Subcutaneous abdominal adipose tissue (tissue), 5 donors: ENCODE results near the gene SRP68.
"Not testable (repeated sequence)": the region's sequence is repeated elsewhere in the genome, so short reads cannot be mapped to it uniquely, and the experiment has no call there.

Experiments
- H3K27ac ChIP-seq: one replicate; pipeline ENCODE4 v1.7.0; 2013; ENCODE audit warnings: low read depth, mild to moderate bottlenecking, inconsistent platforms, low read length, moderate library complexity
- H3K27me3 ChIP-seq, 5 donors: one replicate each; pipeline ENCODE4 v1.7.0; 2013; ENCODE audit warnings: low read length in 5 of 5, inconsistent platforms in 1 of 5; ENCODE audit not compliant: control insufficient read depth in 5 of 5, insufficient read depth in 4 of 5
- H3K36me3 ChIP-seq, 5 donors: one replicate each; pipeline ENCODE4 v1.7.0; 2013; ENCODE audit warnings: low read length in 5 of 5; ENCODE audit not compliant: control insufficient read depth in 5 of 5, insufficient read depth in 5 of 5
- H3K4me1 ChIP-seq, 5 donors: one replicate each; pipeline ENCODE4 v1.7.0; 2013; ENCODE audit warnings: low read length in 5 of 5, mild to moderate bottlenecking in 3 of 5, moderate library complexity in 1 of 5; ENCODE audit not compliant: control insufficient read depth in 5 of 5, insufficient read depth in 5 of 5
- H3K4me3 ChIP-seq, 5 donors: one replicate each; pipeline ENCODE4 v1.7.0; 2013; ENCODE audit warnings: low read length in 5 of 5, low read depth in 1 of 5
- H3K9ac ChIP-seq, 5 donors: one replicate each; pipeline ENCODE4 v1.7.0; 2013; ENCODE audit warnings: low read length in 5 of 5, mild to moderate bottlenecking in 4 of 5, moderate library complexity in 3 of 5
- H3K9me3 ChIP-seq, 5 donors: one replicate each; pipeline ENCODE4 v1.7.0; 2013; ENCODE audit warnings: low read length in 5 of 5; ENCODE audit not compliant: control insufficient read depth in 5 of 5
- donor health status: healthy.
- donor health status: healthy.
- donor health status: healthy.
- donor health status: healthy.
- donor health status: healthy.

The SRP68 gene

DNA sequence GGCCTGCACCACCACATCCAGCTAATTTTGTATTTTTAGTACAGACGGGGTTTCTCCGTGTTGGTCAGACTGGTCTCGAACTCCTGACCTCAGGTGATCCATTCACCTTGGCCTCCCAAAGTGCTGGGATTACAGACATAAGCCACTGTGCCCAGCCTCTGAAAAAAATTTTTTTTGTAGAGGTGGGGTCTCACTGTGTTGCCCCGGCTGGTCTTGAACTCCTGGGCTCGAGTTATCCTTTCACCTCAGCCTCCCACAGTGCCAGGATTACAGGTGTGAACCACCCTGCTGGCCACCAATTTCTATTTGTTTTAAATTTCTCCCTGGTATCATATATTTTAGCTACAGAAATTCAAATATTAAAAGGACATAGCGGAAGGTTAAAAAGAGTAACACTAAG lies 14.1 kb downstream of the SRP68 start:
- peaks cover 36 to 90% (median 74%) of the 10 kb centered on the region in 5 donors for H3K36me3 ChIP-seq
- H3K9me3 ChIP-seq, H3K27me3 ChIP-seq, H3K9ac ChIP-seq, H3K4me1 ChIP-seq, H3K27ac ChIP-seq, H3K4me3 ChIP-seq: not testable (repeated sequence)

DNA sequence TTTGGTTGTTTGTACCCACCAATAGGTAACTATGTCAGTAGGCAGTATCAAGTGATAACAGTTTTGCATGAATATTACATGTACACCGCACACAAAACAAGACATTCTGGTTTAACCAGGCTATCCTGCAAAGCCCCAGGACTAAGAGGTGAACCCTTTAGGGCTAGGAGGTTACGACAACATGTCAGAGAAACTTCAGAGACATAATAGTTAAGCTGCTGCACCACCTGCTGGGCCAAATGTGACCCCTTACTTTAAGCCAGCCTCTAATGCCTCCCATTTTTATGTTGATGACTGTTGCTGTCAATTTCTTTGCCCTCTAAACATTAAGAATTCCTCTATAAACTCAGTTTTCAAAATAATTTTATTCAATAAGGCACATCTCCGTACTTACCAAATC lies 15.4 kb downstream of the SRP68 start:
- H3K4me3 ChIP-seq: no peak overlapping the region
- H3K9ac ChIP-seq: no peak overlapping the region
- no peaks in the 10 kb centered on the region for H3K9me3 ChIP-seq
- no peaks in the 10 kb centered on the region for H3K27me3 ChIP-seq
- H3K4me1 ChIP-seq: no peaks in the 10 kb centered on the region
- H3K27ac ChIP-seq: no peak overlapping the region
- peaks cover 36 to 92% (median 74%) of the 10 kb centered on the region in 5 donors for H3K36me3 ChIP-seq

DNA sequence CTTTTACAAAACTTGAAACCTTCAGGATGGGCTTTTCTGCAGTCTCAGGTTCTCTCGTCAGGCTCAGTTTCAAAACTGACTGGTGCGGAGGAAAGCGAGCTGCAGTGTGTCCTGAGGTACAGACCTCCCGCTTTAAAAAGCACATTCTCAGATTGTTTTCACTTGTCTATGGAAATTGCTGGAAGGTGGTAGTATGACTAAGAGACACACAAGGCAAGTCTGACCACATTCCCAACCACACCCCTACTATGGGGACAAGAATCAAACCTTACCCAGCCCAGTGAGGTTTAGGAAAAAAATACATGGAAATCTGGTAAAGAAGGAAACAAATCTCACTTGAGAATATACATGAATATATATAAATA lies 18.2 kb downstream of the SRP68 start:
- Histone ChIP-seq H3K9me3 (no peaks in the 10 kb centered on the region), H3K4me1 (no peaks in the 10 kb centered on the region), H3K36me3 (peaks cover 30 to 92% (median 77%) of the 10 kb centered on the region in 5 donors), H3K27ac (peak overlapping the region; percentile 35), H3K4me3 (no peak overlapping the region), H3K27me3 (no peaks in the 10 kb centered on the region), H3K9ac (no peak overlapping the region)

DNA sequence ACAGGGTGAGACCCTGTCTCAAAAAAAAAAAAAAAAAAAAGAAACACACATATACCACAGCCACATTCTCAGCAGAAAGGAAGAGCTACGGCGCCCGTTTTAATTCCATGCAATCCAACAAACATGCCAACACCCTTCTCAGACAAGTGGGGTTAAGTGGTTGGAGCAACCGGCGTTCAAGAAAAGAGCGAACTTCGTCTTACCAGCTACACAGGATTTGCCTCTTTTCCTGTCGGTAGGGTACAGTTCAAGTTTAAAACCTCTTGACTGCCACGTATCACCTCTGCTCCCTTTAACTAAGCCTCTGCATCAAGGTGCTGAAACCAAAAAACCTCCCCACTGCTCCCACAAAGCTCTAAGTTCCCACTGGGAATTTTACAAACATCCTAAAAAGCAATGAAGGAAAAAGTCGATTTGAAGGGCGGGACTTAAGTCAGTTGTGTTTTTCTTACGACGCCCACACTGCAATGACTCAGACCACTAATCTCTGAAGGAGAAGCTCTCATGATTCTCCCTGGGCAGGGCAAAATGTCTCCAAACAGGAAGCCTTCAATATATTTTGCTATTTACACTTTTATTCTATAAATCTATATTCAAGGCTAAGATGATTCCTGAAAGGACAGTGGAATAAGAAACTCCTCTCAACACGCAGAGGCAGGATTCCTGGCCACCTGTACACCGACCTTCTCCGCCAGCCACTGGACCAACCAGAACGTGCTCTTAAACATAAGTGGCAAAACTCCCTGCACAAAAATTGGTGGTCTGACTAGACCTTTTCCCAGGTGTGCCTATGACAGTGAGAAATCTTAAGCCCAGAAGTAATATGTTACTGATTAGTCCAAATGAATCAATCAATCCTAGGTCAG lies 18.8 kb downstream of the SRP68 start:
- Histone ChIP-seq H3K9me3 (no peaks in the 10 kb centered on the region), H3K27me3 (no peaks in the 10 kb centered on the region), H3K27ac (peak overlapping the region; percentile 35), H3K4me3 (no peak overlapping the region), H3K9ac (no peak overlapping the region), H3K36me3 (peaks cover 34 to 92% (median 77%) of the 10 kb centered on the region in 5 donors), H3K4me1 (no peaks in the 10 kb centered on the region)

- Histone ChIP-seq H3K4me3 (no peak overlapping the region), H3K9ac (no peak overlapping the region), H3K36me3 (peaks cover 26 to 90% (median 74%) of the 10 kb centered on the region in 5 donors), H3K27ac (no peak overlapping the region), H3K9me3 (no peaks in the 10 kb centered on the region), H3K4me1 (no peaks in the 10 kb centered on the region), H3K27me3 (no peaks in the 10 kb centered on the region)
Observed at GRCh38 chr17:76051561-76051960, 20.8 kb downstream of the SRP68 start.

GRCh38 chr17:76050538-76051467 lies 21.5 kb downstream of the SRP68 start:
- H3K27ac ChIP-seq: no peak overlapping the region
- H3K4me1 ChIP-seq: no peaks in the 10 kb centered on the region

GRCh38 chr17:76049836-76050537 lies 22.3 kb downstream of the SRP68 start:
- no peak overlapping the region for H3K9ac ChIP-seq

More at GRCh38 chr17:76050538-76051467, 21.5 kb downstream of the SRP68 start:
- Histone ChIP-seq H3K9me3 (no peaks in the 10 kb centered on the region), H3K36me3 (peaks cover 19 to 90% (median 73%) of the 10 kb centered on the region in 5 donors), H3K27me3 (no peaks in the 10 kb centered on the region), H3K9ac (no peak overlapping the region), H3K4me3 (no peak overlapping the region)

DNA sequence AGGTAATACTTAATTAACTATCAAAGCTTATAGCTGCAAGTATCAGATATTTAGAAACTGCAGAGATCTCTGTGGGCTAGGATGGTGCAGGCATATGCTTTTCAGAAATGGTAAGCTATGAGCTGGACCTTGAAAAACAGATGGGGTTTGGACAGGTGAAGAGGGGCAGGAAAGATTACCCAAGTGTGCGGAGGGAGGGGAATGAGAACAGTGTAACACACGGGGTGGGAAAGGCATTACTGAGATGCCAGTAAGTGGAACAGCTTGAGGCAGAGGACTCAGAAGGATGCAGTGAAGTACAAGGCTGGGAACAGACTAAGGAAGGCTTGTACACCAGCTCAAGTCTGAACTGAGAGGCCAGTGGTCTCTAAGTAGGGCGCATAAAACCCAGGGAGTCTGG lies 23.1 kb downstream of the SRP68 start:
- Histone ChIP-seq H3K36me3 (peaks cover 19 to 93% (median 85%) of the 10 kb centered on the region in 5 donors), H3K27ac (no peak overlapping the region)

More at GRCh38 chr17:76049836-76050537, 22.3 kb downstream of the SRP68 start:
- Histone ChIP-seq H3K36me3 (peaks cover 19 to 92% (median 77%) of the 10 kb centered on the region in 5 donors), H3K9me3 (no peaks in the 10 kb centered on the region), H3K27ac (no peak overlapping the region), H3K4me1 (no peaks in the 10 kb centered on the region), H3K4me3 (no peak overlapping the region), H3K27me3 (no peaks in the 10 kb centered on the region)

DNA sequence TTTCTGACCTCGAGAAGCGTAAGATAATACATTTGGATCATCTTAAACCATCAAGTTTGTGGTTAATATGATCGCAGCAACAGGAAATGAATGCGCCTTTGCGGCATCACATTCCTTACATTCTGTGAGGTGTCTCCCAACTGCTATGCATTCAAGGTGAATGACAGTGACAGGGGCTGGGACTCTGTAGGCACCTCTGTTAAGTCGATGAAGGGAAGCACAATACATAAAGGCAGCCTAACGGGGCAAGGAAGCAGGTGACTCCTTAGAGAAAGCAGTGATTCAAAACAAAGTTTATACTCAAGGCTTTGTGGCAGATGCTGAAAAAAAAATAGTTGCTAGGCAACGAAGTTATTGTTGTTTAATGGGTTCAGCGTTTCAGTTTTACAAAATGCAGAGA lies 23.6 kb downstream of the SRP68 start:
- H3K9ac ChIP-seq: no peak overlapping the region
- no peaks in the 10 kb centered on the region for H3K9me3 ChIP-seq
- no peak overlapping the region for H3K4me3 ChIP-seq
- H3K27ac ChIP-seq: no peak overlapping the region
- no peaks in the 10 kb centered on the region for H3K27me3 ChIP-seq
- H3K36me3 ChIP-seq: peaks cover 16 to 93% (median 85%) of the 10 kb centered on the region in 5 donors
- H3K4me1 ChIP-seq: no peaks in the 10 kb centered on the region

More for the DNA sequence above, 23.1 kb downstream of the SRP68 start:
- no peaks in the 10 kb centered on the region for H3K27me3 ChIP-seq
- no peaks in the 10 kb centered on the region for H3K9me3 ChIP-seq
- no peak overlapping the region for H3K9ac ChIP-seq
- no peak overlapping the region for H3K4me3 ChIP-seq
- H3K4me1 ChIP-seq: no peaks in the 10 kb centered on the region
